Head of caudate nucleus (tissue), 42 donors: Measurements from ENCODE around the gene TOM1L2.

Experiments used
- DNase-seq, 42 donors: peaks; one replicate each; pipeline versions ENCODE4 v3.0.0 to v3.0.0-alpha.2; 2020 to 2021; ENCODE audit warnings: mixed read lengths in 7 of 42
- intact Hi-C: fragments of 100-400 bp; cut with DNase I; formaldehyde crosslinking; loops from one replicate; pipeline ENCODE4 v1.15.0; 2022

The TOM1L2 gene

DNA sequence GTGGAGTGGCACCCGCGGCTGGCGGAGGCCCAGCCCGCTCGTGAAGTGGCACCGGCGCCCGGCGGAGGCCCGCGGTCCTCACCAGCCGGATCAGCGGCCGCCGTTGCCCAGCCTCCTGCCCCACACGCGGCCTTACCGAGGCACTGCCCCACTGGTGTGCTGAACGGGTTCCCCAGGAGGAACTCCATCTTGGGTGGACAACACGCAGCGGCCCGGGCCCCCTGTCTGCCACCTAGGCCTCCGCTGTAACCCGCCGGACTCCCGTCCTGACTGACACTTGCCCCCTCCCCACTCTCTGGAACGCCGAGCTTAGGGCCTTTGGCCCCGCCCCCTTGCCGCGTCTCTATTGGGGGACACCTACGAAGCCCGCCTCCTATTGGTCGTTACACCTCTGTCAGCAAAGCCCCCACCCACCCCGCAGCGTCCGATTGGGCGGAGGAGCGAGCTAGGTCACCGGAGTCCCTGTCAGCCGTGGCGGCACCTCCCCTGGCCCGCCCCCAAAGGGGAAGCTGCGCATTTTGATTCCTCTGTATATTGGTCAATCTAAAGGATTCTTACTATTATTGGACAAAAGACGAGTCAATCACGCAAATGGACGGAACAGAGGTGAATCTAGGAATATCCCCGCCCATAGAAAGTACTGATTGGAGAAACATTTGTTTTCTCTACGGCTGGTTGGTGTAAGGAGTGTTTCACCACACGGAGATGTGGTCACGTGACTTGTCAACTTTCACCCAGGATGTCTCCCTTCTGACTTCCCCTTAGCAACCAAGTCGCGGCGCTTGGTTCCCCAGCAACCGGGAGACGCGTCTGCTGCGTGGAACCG, at the start of gene TOM1L2, which contains the start of gene DRC3:
Gene TOM1L2 (minus strand): TSS at position 275 of the 826 bp plus-strand sequence. CDS start 87 bp downstream, at position 188.
Gene DRC3 (plus strand): TSS at position 737 of the 826 bp plus-strand sequence. CDS start 4,737 bp downstream, outside the sequence.
- intact Hi-C loops: loop anchor here (5.0 kb wide), 2 partner anchors 45 to 70 kb away; no protein-coding TSS in a partner anchor

DNA sequence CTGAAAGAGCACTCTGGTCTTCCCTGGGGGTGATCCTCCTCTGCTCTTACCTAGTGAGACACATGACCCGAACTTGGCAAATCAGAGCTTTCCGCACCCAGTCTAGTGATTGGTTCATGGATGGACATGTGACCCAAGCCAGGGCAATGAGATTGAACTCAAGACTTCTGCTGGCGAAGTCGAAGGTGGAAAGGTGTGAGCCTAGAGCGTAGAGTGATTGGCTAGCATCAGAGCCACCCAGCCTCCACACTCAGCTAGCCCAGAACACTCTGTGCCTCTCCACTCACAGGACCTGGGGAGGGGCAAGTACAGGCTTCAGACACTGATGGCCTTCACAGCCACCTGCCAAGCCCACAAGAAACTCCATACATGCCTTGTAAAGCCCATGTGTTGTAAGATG, 49.2 kb upstream of the TOM1L2 start:
- DNase-seq: no peak
- intact Hi-C loops: no loop called here

More for the DNA sequence above, at the start of gene TOM1L2, which contains the start of gene DRC3:
- peak; percentile 100 for DNase-seq

DNA sequence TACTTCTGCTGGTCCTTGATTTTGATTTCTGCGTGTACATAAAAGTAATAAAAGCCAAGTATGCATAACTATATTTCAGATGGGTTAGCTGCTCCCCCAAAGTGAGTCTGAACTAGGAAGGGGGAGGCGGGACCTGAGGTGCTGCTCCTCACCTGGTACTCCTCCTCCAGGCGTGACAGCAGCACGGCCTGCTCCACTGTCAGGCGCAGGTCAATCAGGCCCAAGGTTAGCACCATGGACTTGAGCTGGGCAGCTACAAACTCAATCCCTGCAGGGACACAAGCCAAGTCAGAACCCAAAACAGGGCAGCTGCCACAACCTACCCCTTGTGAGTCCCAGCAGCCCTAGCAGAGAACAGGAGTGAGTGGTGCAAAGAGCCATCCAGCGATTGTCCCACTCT, 48.8 kb upstream of the TOM1L2 start:
- intact Hi-C loops: no loop called here
- no peak for DNase-seq

DNA sequence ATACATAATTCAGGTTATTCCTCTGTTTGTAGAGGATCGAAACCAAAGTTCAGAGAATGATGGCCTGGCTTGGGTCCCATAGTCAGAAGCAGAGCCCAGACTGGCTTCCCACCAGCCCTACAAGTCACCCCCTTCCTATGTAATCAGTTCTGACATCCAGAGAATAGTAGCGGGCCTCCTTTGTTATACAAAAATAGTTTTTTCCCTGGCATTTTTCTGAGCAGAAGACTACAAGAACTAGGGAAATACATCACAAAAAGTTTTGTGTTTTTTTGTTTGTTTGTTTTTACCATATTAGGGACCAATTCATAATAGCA, 47.6 kb upstream of the TOM1L2 start:
- DNase-seq: no peak
- intact Hi-C loops: no loop called here

DNA sequence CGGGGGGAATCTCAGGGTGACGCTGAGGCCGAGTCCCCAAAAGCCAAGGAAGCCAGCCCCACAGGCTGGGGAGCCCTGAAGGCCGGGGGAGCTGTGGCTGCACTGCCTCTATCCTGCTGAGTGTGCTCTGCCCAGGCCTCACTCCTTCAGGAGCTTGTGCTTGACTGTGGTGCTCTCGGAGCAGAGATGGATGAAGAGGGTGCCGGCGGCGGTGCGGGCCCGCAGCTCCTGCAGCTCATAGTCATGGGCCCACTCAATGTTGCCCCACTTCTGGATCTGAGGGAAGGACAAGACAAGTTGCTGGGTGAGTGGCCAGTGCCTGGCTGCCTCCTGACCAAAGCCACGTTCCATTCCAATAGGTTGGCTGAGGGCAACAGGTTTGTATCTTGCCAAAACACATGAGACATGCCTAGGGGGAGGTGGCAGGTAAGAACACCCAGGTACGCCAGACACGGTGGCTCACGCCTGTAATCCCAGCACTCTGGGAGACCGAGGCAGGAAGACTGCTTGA, 46.3 kb upstream of the TOM1L2 start:
- no peak for DNase-seq
- intact Hi-C loops: no loop called here

DNA sequence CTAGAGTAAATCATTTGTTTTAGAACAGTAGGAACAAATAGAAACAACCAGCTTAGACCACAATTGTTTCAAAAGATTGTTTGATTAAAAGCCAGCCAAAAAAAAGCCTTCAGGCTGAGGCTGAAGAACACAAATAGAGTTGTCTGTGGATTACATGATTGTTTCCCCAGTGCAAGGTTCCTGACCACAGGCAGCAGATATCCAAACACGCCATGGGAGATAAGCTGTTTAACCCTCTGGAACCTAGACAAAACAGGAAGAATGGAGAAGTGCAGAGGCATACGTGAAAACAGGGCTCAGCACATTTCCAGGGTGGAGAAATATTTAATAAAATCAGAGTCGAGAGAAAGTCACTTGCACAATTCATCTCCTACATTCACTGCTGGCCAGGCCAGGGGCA, 45.8 kb upstream of the TOM1L2 start:
- DNase-seq: no peak
- intact Hi-C loops: no loop called here

DNA sequence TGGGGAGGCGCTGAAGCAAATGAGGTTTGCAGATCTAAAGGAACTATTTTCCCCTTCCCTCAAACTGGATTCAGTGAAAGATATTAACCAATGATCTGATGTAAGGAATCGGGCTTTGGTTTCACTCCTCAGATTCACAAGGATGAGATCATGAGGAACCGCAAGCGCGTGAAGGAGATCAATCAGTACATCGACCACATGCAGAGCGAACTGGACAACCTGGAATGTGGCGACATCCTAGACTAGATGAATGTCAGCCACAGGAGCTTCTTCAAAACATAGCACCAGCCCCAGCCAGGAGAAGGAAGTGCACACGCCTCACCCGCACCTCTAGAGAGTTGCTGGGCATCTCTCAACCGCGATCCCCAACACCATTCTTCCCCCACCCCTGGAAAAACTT, 44.2 kb upstream of the TOM1L2 start:
- DNase-seq: no peak
- intact Hi-C loops: no loop called here

DNA sequence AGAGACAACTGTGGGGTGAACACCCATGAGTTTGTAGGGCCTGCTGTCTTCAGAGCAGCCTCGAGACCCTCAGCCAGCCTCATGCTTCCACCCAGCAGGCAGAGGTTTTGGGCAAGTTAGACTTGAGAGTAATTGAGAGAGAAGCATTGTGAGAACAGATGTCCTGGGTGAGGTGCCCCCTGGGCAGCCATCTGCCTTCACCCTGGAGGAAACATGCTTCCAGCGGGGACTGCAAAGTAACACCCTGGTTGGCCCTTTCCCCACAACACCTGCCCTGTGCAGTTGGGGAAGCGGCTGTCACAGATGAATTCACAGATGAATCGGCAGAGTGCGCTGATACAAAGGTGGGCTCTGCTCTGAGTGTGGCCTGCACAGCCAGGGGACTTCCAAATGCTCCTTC, 43.4 kb upstream of the TOM1L2 start:
- intact Hi-C loops: no loop called here
- no peak for DNase-seq

DNA sequence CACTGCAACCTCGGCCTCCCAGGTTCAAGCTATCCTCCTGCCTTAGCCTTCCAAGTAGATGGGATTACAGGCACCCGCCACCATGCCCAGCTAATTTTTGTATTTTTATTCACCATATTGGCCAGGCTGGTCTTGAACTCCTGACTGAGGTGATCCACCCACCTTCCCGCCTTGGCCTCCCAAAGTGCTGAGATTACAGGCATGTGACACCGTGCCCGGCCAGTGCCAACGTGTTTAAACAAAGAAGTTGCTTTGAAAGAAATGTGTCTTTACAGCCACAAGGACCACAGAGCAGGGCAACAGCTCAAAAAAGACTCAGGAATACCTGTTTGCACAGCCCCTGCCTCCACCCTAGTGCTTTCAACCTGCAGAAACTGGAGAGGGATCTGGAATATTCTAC, 41.8 kb upstream of the TOM1L2 start:
- intact Hi-C loops: no loop called here
- no peak for DNase-seq

DNA sequence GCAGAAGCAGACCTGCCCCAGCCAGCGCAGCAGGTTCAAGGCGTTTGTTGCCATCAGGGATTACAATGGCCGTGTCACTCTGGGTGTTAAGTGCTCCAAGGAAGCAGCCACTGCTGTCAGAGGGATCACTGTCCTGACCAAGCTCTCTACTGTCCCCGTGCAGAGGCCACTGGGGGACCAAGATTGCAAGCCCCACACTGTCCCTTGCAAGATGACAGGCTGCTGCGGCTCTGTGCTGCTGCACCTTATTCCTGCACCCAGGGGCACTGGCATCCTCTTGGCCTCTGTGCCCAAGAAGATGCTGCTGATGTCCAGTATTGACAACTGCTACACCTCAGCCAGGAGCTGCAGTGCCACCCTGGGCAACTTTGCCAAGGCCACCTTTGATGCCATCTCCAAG, 39.1 kb upstream of the TOM1L2 start:
- intact Hi-C loops: no loop called here

DNA sequence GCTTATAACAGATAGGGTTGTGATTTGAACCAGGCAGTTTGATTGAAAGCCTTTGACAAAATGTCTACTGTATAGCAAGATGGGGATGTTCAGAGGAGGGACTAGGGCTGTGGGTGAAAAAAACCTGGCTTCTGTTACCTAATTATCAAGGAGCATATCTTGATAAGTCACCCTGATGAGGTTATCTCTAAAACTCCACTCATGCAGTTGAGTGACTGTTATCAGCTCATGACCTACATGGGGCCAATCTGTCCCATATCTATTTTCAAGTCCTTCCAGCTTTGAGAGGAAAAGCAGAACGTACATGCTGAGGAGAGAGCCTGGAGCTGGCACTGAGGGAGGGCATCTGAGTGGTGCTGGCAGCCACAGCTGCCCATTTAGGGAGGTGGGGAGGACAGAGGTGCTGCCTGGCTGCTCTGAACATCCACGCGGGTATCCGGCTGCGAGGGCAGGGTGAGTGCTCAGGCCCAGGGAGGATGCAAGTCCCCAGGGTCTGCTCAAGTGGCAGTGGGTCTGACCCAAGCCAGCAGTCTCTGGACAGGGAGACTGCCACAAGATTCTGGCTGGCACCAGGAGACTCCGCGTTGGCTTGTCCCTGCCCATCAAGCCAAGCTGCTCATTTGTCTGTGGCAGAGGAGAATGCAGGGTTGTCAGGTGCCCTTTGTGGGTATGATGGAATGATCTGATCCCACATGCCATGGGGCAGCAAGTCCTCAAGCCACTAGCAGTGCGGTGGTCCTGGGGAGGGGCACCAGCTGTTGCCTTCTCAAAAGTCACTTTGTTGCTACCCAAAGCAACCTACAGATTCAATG, 37.6 kb upstream of the TOM1L2 start:
- no peak for DNase-seq
- intact Hi-C loops: no loop called here

More for the DNA sequence above, 39.1 kb upstream of the TOM1L2 start:
- no peak for DNase-seq

DNA sequence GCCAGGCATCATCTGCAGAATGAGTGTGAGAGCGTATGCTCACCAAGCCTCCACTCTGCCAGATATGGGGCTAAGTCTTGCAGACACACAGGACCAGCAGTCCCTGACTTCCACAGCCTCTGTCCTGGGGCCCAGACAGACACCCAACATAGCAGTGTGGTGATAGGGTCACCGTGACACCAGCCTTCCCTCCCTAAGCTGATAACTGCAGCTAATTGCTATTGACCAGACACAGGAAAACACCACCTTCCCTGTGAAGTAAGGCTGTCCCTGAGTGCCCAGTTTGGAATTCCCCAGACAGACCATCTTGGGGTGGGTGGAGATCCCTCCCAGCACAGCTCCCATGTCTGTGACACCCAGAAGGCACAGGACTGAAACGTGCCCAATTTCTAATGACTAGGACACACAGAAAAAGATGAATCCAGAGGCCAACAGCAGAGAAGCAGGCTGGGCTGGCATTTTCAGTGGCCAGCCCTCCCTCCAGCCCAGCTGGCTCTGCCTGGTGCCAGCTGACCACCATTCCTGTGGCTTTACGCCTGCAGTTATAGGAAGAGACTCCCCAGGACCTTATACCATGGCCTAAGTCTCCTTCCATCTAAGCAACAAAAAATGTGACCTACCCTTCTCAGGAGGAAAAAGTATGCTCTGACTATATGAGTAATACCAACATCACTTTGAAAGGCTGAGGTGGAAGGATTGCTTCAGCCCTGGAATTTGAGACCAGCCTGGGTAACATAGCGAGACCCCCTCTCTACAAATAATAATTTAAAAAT, 36.5 kb upstream of the TOM1L2 start:
- intact Hi-C loops: no loop called here
- DNase-seq: no peak

DNA sequence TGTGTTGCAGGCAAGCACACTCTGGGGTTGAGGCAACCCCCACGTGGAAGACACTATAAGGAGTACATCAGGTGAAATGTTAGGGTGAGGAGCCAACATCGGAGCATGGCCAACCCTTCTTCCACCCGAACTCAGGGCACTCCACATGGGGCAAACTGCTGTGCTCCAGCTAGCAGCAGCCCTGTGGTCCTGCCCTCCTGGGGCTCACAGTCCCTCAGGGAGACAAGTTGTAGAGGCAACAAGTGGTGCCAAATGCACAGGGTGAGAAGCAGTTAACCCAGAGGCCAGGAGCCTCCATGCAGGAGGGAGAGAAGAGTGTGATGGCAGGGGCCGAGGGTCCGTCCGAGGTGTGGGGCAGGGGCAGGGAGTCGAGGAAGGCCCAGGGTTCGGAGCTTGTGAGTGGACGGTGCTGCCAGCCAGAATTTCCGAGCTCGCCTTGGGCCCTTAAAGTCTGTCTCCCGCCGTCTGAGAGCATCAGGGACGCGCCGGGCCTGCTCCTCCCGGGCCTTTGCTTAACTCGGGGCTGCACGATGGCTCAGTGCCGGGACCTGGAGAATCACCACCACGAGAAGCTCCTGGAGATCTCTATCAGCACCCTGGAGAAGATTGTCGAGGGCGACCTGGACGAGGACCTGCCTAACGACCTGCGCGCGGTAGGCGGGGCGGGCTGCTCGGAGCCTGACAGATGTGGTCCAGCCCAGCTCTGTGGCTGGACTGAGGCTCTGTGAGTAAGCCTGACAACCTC, 34.5 kb upstream of the TOM1L2 start:
- no peak for DNase-seq
- intact Hi-C loops: no loop called here

DNA sequence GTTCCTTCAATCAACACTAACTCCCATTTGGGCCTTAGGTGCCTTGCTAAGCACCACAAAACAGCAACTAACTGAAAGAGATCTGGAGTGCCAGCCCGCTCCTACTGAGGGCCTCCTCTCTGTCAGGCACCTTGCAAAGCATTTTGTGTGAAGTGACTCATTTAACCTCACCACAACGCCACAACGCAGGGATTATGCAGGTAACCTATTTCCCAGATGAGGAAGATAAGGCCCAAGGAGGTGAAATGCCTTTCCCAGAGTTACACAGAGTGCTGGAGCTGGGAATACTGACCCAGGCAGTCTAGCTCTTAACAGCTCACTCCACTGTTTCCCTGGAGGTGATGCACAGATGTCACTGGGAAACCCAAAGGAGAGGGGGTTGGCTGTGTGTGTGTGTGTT, 33.3 kb upstream of the TOM1L2 start:
- intact Hi-C loops: no loop called here
- DNase-seq: no peak

DNA sequence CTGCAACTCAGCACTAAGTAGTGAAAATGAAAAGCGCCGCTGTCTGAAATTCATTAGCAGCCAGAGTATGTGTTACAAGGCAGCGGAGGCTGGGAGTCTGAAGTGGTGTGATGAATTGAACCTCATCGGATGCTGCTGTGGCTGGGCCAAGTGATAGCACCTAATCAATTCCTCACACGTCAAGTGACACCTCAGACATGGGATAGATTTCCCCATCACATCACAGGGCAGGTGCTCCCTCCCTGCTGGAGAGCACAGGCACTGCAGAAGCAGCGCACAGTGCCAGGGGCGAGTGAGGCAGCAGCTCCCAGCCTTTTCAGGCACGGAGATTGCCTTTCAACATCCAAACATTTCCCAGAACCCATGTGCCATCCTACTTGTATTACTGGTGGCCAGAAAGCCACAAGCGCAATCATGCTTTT, 32.7 kb upstream of the TOM1L2 start:
- intact Hi-C loops: no loop called here
- peak in 1 of 42 donors; percentile 18 for DNase-seq

DNA sequence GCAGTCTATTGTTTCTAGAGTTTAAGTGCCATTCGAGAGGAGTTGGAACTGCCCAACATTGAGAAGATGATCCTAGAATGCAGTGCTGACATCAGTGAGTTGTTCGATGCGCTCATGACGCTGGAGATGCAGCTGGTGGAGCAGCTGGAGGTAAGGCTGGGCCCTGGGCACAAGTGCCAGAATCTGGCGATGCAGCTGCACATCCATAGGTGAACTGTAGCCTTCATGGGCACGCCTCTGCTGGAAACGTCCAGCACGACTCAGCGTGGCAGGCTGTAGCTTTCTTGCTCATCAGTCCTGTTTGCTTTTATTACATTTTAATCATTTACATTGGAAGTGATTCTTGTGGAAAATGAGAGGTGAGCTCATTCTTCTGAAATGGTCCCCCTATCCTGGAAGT, 32.1 kb upstream of the TOM1L2 start:
- intact Hi-C loops: no loop called here
- no peak for DNase-seq

DNA sequence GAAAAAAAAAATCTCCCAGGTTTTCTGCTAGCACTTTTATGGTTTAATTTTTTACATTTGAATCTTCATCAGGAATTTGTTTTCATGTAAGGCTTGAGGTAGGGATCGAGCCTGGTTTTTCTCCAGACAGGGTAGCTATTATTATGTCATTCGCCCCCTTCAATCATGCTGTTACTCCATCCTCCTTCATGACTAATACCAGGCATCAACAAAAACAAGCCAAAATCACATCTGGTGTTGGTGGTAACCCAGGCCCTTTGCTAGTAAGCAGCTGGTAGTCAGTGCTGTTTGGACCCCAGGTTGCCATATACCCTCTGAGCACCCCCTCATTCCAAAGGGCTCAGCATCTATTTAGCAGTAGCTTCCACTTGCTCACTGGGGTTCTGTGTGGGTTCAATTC, 30.0 kb upstream of the TOM1L2 start:
- DNase-seq: no peak
- intact Hi-C loops: no loop called here

DNA sequence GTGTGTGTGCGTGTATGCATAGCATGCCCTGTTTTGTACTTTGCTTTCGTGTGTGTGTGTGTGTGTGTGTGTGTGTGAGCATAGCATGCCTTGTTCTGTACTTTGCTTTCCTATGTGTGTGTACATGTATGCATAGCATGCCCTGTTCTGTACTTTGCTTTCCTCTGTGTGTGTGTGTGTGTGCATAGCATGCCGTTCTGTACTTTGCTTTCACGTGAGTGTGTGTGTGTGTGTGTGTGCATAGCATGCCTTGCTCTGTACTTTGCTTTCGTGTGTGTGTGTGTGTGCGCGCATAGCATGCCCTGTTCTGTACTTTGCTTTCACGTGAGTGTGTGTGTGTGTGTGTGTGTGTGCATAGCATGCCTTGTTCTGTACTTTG, 27.8 kb upstream of the TOM1L2 start:
- intact Hi-C loops: no loop called here
- DNase-seq: no peak
